Natural killer cell (primary cell): ENCODE data around the gene PTCH2. TPM values are rescaled to one million over a fixed set of nuclear protein-coding genes. Genes with fewer than 3 reads are reported as not detected.
"Not testable (repeated sequence)": the region's sequence is repeated elsewhere in the genome, so short reads cannot be mapped to it uniquely, and the experiment has no call there.

Experiments used
- ATAC-seq, 3 donors: fragments of 150-1000 bp in 2 of 3; fragments of 200-7000 bp in 1 of 3; cut with Tn5 transposase; 1 replicate in 1 of 3; 2 replicates in 2 of 3; pipeline ENCODE4 v1.10.0; 2021; ENCODE audit warnings: mild to moderate bottlenecking in 2 of 3, moderate library complexity in 2 of 3
- DNase-seq, 2 donors: peaks; one replicate each; pipeline versions ENCODE4 v3.0.0 to v3.0.0-alpha.2; 2013 to 2021; ENCODE audit warnings: mixed read lengths in 1 of 2
- H3K27ac ChIP-seq: one replicate; pipeline ENCODE4 v1.5.1; 2013; ENCODE audit warnings: mild to moderate bottlenecking, low read length
- H3K27me3 ChIP-seq: one replicate; pipeline ENCODE4 v1.6.1; 2013; ENCODE audit warnings: low read length; ENCODE audit not compliant: control insufficient read depth, insufficient read depth
- H3K36me3 ChIP-seq: one replicate; pipeline ENCODE4 v1.6.1; 2013; ENCODE audit warnings: low read length; ENCODE audit not compliant: control insufficient read depth, insufficient read depth
- H3K4me1 ChIP-seq: one replicate; pipeline ENCODE4 v1.6.1; 2013; ENCODE audit warnings: low read length; ENCODE audit not compliant: control insufficient read depth, insufficient read depth
- H3K4me3 ChIP-seq: one replicate; pipeline ENCODE4 v1.5.1; 2013; ENCODE audit warnings: low read length
- H3K9me3 ChIP-seq: one replicate; pipeline ENCODE4 v1.6.1; 2013; ENCODE audit warnings: low read length; ENCODE audit not compliant: control insufficient read depth, insufficient read depth
- H3K27ac Mint-ChIP-seq, 2 donors: one replicate each; pipeline ENCODE4 v1.8.0; 2022; ENCODE audit warnings: mild to moderate bottlenecking in 2 of 2, mixed read lengths in 2 of 2, moderate library complexity in 1 of 2
- H3K27me3 Mint-ChIP-seq, 2 donors: one replicate each; pipeline ENCODE4 v1.8.0; 2022; ENCODE audit warnings: low read depth in 2 of 2, mixed read lengths in 2 of 2
- H3K36me3 Mint-ChIP-seq: one replicate; pipeline ENCODE4 v1.8.0; 2022; ENCODE audit warnings: mixed read lengths
- H3K4me1 Mint-ChIP-seq, 2 donors: one replicate each; pipeline ENCODE4 v1.8.0; 2022; ENCODE audit warnings: mixed read lengths in 2 of 2
- H3K4me3 Mint-ChIP-seq: one replicate; pipeline ENCODE4 v1.8.0; 2022; ENCODE audit warnings: mild to moderate bottlenecking, moderate library complexity, mixed read lengths
- H3K9me3 Mint-ChIP-seq, 2 donors: one replicate each; pipeline ENCODE4 v1.8.0; 2022; ENCODE audit warnings: mixed read lengths in 2 of 2
- WGBS: methylation state at CpG from one replicate; pipeline ENCODE4 v1.1.7; 2013; ENCODE audit warnings: missing lambda C conversion rate; ENCODE audit not compliant: insufficient coverage; 5-methylcytosine and 5-hydroxymethylcytosine counted together
- intact Hi-C: fragments of 100-400 bp; cut with micrococcal nuclease; formaldehyde crosslinking; loops from one replicate; pipeline ENCODE4 v1.14.2; 2022
- total RNA-seq, 4 donors: library from RNA; stranded (reverse); fragments of 120-200 nt in 1 of 4; gene quantifications; one replicate each; pipeline versions ENCODE4 v1.2.3 to v1.2.4, GENCODE V29; 2013 to 2022
- TF ChIP-seq, protein P1 (sequence below): fragments of 200-600 bp; IDR thresholded peaks from one replicate; pipeline ENCODE4 v1.8.0; 2022; ENCODE audit warnings: antibody characterized with exemption

Gene PTCH2
- total RNA-seq, 3 donors from 2014 or later (not counting 1 experiment from before 2014, with no cell fraction given), result 1.8 to 3.1 (median 2.4) TPM

DNA sequence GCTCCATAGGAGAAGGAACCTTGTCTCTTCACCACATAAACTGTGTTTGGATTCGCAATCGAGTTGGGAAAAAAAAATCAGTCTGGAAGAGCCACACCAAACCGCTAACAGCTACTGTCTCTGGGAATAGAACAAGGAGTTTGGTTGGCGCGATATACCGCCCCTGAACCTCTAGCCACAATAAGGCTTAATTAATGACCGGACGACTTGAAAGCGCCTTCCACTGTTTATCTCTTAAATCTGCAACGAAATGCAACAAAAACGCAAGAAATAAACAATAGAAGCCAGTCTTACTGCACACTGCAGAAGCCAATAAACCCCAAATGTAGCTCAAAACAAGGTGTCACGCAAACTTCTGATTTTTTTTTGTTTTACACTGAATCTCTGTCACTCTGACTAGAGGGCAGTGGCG lies 23.9 kb downstream of the PTCH2 start:
- peak overlapping the region; percentile 99 to 100 for H3K27ac Mint-ChIP-seq
- Histone ChIP-seq H3K9me3 (no peaks in the 10 kb centered on the region), H3K27ac (peak overlapping the region; percentile 100), H3K4me1 (peaks cover 35% of the 10 kb centered on the region), H3K4me3 (peak overlapping the region; percentile 76), H3K36me3 (no peaks in the 10 kb centered on the region), H3K27me3 (no peaks in the 10 kb centered on the region)
- intact Hi-C loops, result loop anchor here (1.0 to 2.0 kb wide), 3 partner anchors 18 to 88 kb away; partner anchors contain the start of genes PLK3 and RNU5D-1
- TF ChIP-seq, protein P1, sequence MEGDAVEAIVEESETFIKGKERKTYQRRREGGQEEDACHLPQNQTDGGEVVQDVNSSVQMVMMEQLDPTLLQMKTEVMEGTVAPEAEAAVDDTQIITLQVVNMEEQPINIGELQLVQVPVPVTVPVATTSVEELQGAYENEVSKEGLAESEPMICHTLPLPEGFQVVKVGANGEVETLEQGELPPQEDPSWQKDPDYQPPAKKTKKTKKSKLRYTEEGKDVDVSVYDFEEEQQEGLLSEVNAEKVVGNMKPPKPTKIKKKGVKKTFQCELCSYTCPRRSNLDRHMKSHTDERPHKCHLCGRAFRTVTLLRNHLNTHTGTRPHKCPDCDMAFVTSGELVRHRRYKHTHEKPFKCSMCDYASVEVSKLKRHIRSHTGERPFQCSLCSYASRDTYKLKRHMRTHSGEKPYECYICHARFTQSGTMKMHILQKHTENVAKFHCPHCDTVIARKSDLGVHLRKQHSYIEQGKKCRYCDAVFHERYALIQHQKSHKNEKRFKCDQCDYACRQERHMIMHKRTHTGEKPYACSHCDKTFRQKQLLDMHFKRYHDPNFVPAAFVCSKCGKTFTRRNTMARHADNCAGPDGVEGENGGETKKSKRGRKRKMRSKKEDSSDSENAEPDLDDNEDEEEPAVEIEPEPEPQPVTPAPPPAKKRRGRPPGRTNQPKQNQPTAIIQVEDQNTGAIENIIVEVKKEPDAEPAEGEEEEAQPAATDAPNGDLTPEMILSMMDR, result no peak
- no peaks in the 10 kb centered on the region for H3K27me3 Mint-ChIP-seq
- peak overlapping the region; percentile 94 for H3K4me3 Mint-ChIP-seq
- 0% methylated on average over 13 of the region's 13 CpGs for WGBS
- H3K4me1 Mint-ChIP-seq, result peaks cover 36 to 47% of the 10 kb centered on the region in 2 donors
- no peak for DNase-seq
- H3K36me3 Mint-ChIP-seq, result no peaks in the 10 kb centered on the region
- ATAC-seq, result no peak
- no peaks in the 10 kb centered on the region for H3K9me3 Mint-ChIP-seq

DNA sequence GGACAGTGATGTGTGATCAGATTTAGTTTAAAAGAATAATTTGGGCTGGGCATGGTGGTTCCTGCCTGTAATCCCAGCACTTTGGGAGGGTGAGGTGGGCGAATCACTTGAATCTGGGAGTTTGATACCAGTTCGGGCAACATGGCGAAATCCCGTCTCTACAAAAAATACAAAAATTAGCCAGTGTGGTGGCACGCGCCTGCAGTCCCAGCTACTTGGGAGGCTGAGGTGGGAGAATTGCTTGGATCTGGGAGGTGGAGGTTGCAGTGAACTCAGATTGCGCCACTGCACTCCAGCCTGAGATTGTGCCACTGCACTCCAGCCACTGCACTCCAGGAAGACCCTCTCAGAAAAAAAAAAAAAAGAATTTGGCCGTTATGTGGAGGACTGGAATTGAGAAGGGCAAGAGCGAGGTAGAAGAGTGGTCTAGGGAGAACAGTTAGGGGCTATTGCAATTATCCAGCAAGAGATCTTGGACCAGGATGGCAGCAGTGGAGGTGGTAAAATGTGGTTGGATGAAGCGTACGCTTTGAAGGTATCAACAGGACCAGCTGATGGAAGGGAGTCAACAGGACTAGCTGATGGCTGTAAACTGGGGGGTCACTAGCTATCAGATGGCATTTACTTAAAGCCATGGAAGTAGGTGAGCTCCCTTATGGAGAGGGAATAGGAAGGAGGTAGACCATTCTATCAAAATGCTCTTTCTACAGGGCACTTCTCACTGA lies 25.1 kb downstream of the PTCH2 start:
- no peak for ATAC-seq
- Histone ChIP-seq H3K27ac (no peak overlapping the region), H3K4me1 (peaks cover 46% of the 10 kb centered on the region), H3K9me3 (no peaks in the 10 kb centered on the region), H3K36me3 (no peaks in the 10 kb centered on the region), H3K4me3 (no peak overlapping the region), H3K27me3 (no peaks in the 10 kb centered on the region)
- no peaks in the 10 kb centered on the region for H3K36me3 Mint-ChIP-seq
- 98% methylated on average over 11 of the region's 11 CpGs for WGBS
- intact Hi-C loops, result loop anchor here (2.0 kb wide), 2 partner anchors 17 to 87 kb away; partner anchors contain the start of genes PLK3 and RNU5D-1
- DNase-seq, result peak in 1 of 2 donors; percentile 12
- peak overlapping the region; percentile 99 to 100 for H3K27ac Mint-ChIP-seq
- no peaks in the 10 kb centered on the region for H3K9me3 Mint-ChIP-seq
- H3K4me3 Mint-ChIP-seq, result peak overlapping the region; percentile 94
- TF ChIP-seq, protein P1, result no peak
- H3K4me1 Mint-ChIP-seq, result peaks cover 42 to 54% of the 10 kb centered on the region in 2 donors
- H3K27me3 Mint-ChIP-seq, result no peaks in the 10 kb centered on the region

DNA sequence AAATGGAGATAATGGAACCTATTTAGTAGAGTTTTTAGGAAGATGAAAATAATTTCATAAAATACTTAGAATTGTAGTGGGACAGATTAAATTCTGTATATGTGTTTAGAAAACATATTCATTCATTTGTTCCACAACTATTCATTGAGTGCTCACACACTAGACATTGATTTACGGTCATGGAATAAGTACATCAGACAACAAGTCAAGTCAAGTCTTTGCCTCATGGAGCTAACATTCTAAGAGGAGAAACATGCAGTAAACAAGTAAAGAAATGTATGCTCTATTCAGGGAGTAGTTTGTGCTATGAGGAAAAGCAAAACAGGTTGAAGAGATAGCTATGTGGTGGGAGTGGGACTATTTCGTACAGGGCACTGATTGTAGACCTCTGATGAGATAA lies 25.7 kb downstream of the PTCH2 start:
- intact Hi-C loops, result no loop called here
- peaks cover 42 to 54% of the 10 kb centered on the region in 2 donors for H3K4me1 Mint-ChIP-seq
- ATAC-seq (no peak), DNase-seq (no peak)
- no peaks in the 10 kb centered on the region for H3K9me3 Mint-ChIP-seq
- H3K36me3 Mint-ChIP-seq, result no peaks in the 10 kb centered on the region
- Histone ChIP-seq H3K4me1 (peaks cover 46% of the 10 kb centered on the region), H3K36me3 (no peaks in the 10 kb centered on the region), H3K9me3 (no peaks in the 10 kb centered on the region), H3K27me3 (no peaks in the 10 kb centered on the region), H3K4me3 (no peak overlapping the region), H3K27ac (no peak overlapping the region)
- no peaks in the 10 kb centered on the region for H3K27me3 Mint-ChIP-seq
- TF ChIP-seq, protein P1, result no peak
- H3K4me3 Mint-ChIP-seq, result peak overlapping the region; percentile 73
- 97% methylated on average over 2 of the region's 2 CpGs for WGBS
- H3K27ac Mint-ChIP-seq, result peak overlapping the region; percentile 99 to 100

DNA sequence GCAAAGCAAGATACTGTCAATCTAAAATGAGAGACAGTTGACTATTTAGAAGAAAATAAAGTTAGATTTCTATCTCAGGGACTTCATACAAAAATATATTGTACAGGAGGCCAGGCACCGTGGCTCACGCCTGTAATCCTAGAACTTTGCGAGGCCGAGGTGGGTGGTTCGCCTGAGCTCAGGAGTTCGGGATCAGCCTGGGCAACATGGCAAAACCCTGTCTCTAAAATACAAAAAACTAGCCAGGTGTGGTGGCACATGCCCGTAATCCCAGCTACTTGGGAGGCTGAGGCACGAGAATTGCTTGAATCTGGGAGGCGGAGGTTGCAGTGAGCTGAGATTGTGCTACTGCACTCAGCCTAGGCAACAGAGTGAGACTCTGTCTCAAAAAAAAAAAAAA lies 27.1 kb downstream of the PTCH2 start:
- H3K4me3 ChIP-seq, H3K27ac ChIP-seq, ATAC-seq, DNase-seq, H3K9me3 ChIP-seq, intact Hi-C loops, H3K9me3 Mint-ChIP-seq, H3K27me3 Mint-ChIP-seq, H3K27ac Mint-ChIP-seq, H3K4me3 Mint-ChIP-seq, H3K36me3 ChIP-seq, H3K36me3 Mint-ChIP-seq, H3K27me3 ChIP-seq: not testable (repeated sequence)
- H3K4me1 ChIP-seq, result peaks cover 47% of the 10 kb centered on the region
- peaks cover 47% of the 10 kb centered on the region in 2 donors for H3K4me1 Mint-ChIP-seq
- WGBS, result over 99% methylated on average over 9 of the region's 9 CpGs
